Measurements from ENCODE around the gene LMX1B. TPM values are rescaled to one million over a fixed set of nuclear protein-coding genes. Genes with fewer than 3 reads are reported as not detected.
"Not testable (repeated sequence)": the region's sequence is repeated elsewhere in the genome, so short reads cannot be mapped to it uniquely, and the experiment has no call there.

Gene LMX1B
- total RNA-seq, 1 experiment from 2014 or later: 0.55 TPM

- intact Hi-C loops (cut with micrococcal nuclease): no loop called here
- H3K4me2 ChIP-seq (ENCODE audit: low read length): peak overlapping the region; percentile 88; the same call in 1 of the 2 replicates
These were observed 110.1 kb downstream of the LMX1B start for GRCh38 chr9:126723807-126724172.

GRCh38 chr9:126724226-126724625, 110.5 kb downstream of the LMX1B start:
- no TSS peak for BruUV-seq (replicated peaks)
- intact Hi-C loops (cut with micrococcal nuclease): no loop called here
- H3K9me2 ChIP-seq (replicated peaks; ENCODE audit: low read length): no peaks in the 10 kb centered on the region
- POLR2A ChIA-PET (ENCODE audit: unreplicated experiment): no interaction called here
- no peaks in the 10 kb centered on the region for H4K20me1 ChIP-seq (ENCODE audit: low read length)
- peak; percentile 11 for DNase-seq
- H3K4me1 ChIP-seq (ENCODE audit: insufficient read depth, low read length): no peaks in the 10 kb centered on the region
- no peak overlapping the region for H3K4me3 ChIP-seq (ENCODE audit: low read length)
- no peak for ATAC-seq
- no peak overlapping the region for H3K9ac ChIP-seq (ENCODE audit: low read length)
- CTCF ChIA-PET: no interaction called here
- H3K79me2 ChIP-seq (ENCODE audit: low read length): no peaks in the 10 kb centered on the region
- H3K27ac ChIP-seq (ENCODE audit: low read length): no peak overlapping the region
- no peaks in the 10 kb centered on the region for H3K9me3 ChIP-seq (ENCODE audit: low read length)
- peaks cover 22% of the 10 kb centered on the region for H3K27me3 ChIP-seq (ENCODE audit: low read length)
- TF ChIP-seq EZH2phosphoT487 (IDR thresholded peaks at IDR 0.05; ENCODE audit: borderline replicate concordance, low read length): no peak
- TF ChIP-seq EZH2 (IDR thresholded peaks at IDR 0.05; ENCODE audit: low read length, unreplicated experiment): no peak
- TF ChIP-seq CTCF (conservative IDR thresholded peaks at IDR 0.05; ENCODE audit: low read depth, low read length): no peak
- H3F3A ChIP-seq (ENCODE audit: low read length, unreplicated experiment): no peaks in the 10 kb centered on the region
- H2AFZ ChIP-seq (ENCODE audit: low read length): no peak overlapping the region
- no peaks in the 10 kb centered on the region for H3K36me3 ChIP-seq (ENCODE audit: low read depth, low read length)
- no peak overlapping the region for H3K4me2 ChIP-seq (ENCODE audit: low read length)

More at GRCh38 chr9:126723807-126724172, 110.1 kb downstream of the LMX1B start:
- Histone ChIP-seq H3K27ac (ENCODE audit: low read length) (no peak overlapping the region), H3K9me2 (replicated peaks; ENCODE audit: low read length) (no peaks in the 10 kb centered on the region), H3K9me3 (ENCODE audit: low read length) (no peaks in the 10 kb centered on the region), H3K9ac (ENCODE audit: low read length) (no peak overlapping the region), H3K27me3 (ENCODE audit: low read length) (peaks cover 22% of the 10 kb centered on the region), H2AFZ (ENCODE audit: low read length) (no peak overlapping the region), H3F3A (ENCODE audit: low read length, unreplicated experiment) (no peaks in the 10 kb centered on the region), H3K4me3 (ENCODE audit: low read length) (no peak overlapping the region), H3K4me1 (ENCODE audit: insufficient read depth, low read length) (no peaks in the 10 kb centered on the region), H3K36me3 (ENCODE audit: low read depth, low read length) (no peaks in the 10 kb centered on the region), H3K79me2 (ENCODE audit: low read length) (no peaks in the 10 kb centered on the region), H4K20me1 (ENCODE audit: low read length) (no peaks in the 10 kb centered on the region)
- DNase-seq: no peak
- TF ChIP-seq CTCF (conservative IDR thresholded peaks at IDR 0.05; ENCODE audit: low read depth, low read length) (no peak), EZH2phosphoT487 (IDR thresholded peaks at IDR 0.05; ENCODE audit: borderline replicate concordance, low read length) (no peak), EZH2 (IDR thresholded peaks at IDR 0.05; ENCODE audit: low read length, unreplicated experiment) (no peak)
- POLR2A ChIA-PET (ENCODE audit: unreplicated experiment): no interaction called here
- no TSS peak for BruUV-seq (replicated peaks)
- CTCF ChIA-PET: no interaction called here
- ATAC-seq: no peak

GRCh38 chr9:126725485-126725884, 111.8 kb downstream of the LMX1B start:
- H3K9ac ChIP-seq (ENCODE audit: low read length); H3K27ac ChIP-seq (ENCODE audit: low read length); H3K4me1 ChIP-seq (ENCODE audit: insufficient read depth, low read length); H3K4me3 ChIP-seq (ENCODE audit: low read length); H3K9me2 ChIP-seq (replicated peaks; ENCODE audit: low read length); ATAC-seq; H3K36me3 ChIP-seq (ENCODE audit: low read depth, low read length); H3K9me3 ChIP-seq (ENCODE audit: low read length); H3K79me2 ChIP-seq (ENCODE audit: low read length); H2AFZ ChIP-seq (ENCODE audit: low read length); H3F3A ChIP-seq (ENCODE audit: low read length, unreplicated experiment); POLR2A ChIA-PET (ENCODE audit: unreplicated experiment); intact Hi-C loops (cut with micrococcal nuclease); BruUV-seq (replicated peaks); DNase-seq; CTCF ChIA-PET; H3K4me2 ChIP-seq (ENCODE audit: low read length); H4K20me1 ChIP-seq (ENCODE audit: low read length): not testable (repeated sequence)
- peaks cover 22% of the 10 kb centered on the region for H3K27me3 ChIP-seq (ENCODE audit: low read length)

GRCh38 chr9:126728210-126728609, 114.5 kb downstream of the LMX1B start:
- H3K79me2 ChIP-seq (ENCODE audit: low read length); H3K9me2 ChIP-seq (replicated peaks; ENCODE audit: low read length); POLR2A ChIA-PET (ENCODE audit: unreplicated experiment); H3K4me1 ChIP-seq (ENCODE audit: insufficient read depth, low read length); H4K20me1 ChIP-seq (ENCODE audit: low read length); H3F3A ChIP-seq (ENCODE audit: low read length, unreplicated experiment); H2AFZ ChIP-seq (ENCODE audit: low read length); BruUV-seq (replicated peaks); H3K9ac ChIP-seq (ENCODE audit: low read length); H3K4me2 ChIP-seq (ENCODE audit: low read length); ATAC-seq; H3K36me3 ChIP-seq (ENCODE audit: low read depth, low read length); H3K9me3 ChIP-seq (ENCODE audit: low read length); intact Hi-C loops (cut with micrococcal nuclease); DNase-seq; H3K4me3 ChIP-seq (ENCODE audit: low read length); H3K27ac ChIP-seq (ENCODE audit: low read length); CTCF ChIA-PET: not testable (repeated sequence)
- H3K27me3 ChIP-seq (ENCODE audit: low read length): peaks cover 31% of the 10 kb centered on the region

GRCh38 chr9:126730592-126730991, 116.9 kb downstream of the LMX1B start:
- H3K4me3 ChIP-seq (ENCODE audit: low read length); CTCF ChIA-PET: not testable (repeated sequence)

More at GRCh38 chr9:126730592-126730991, 116.9 kb downstream of the LMX1B start:
- H3K27ac ChIP-seq (ENCODE audit: low read length); H3K4me2 ChIP-seq (ENCODE audit: low read length); BruUV-seq (replicated peaks); H3K79me2 ChIP-seq (ENCODE audit: low read length); H3K4me1 ChIP-seq (ENCODE audit: insufficient read depth, low read length); H4K20me1 ChIP-seq (ENCODE audit: low read length); DNase-seq; H3K9me3 ChIP-seq (ENCODE audit: low read length); H2AFZ ChIP-seq (ENCODE audit: low read length); H3K36me3 ChIP-seq (ENCODE audit: low read depth, low read length); ATAC-seq; H3K9me2 ChIP-seq (replicated peaks; ENCODE audit: low read length); H3K9ac ChIP-seq (ENCODE audit: low read length); POLR2A ChIA-PET (ENCODE audit: unreplicated experiment); intact Hi-C loops (cut with micrococcal nuclease); H3F3A ChIP-seq (ENCODE audit: low read length, unreplicated experiment): not testable (repeated sequence)
- H3K27me3 ChIP-seq (ENCODE audit: low read length): peaks cover 22% of the 10 kb centered on the region
